GM19025 (cell line): ENCODE data around the gene JPH4.
"Not testable (repeated sequence)": the region's sequence is repeated elsewhere in the genome, so short reads cannot be mapped to it uniquely, and the experiment has no call there.

Source experiments
- ATAC-seq: cut with Tn5 transposase; IDR thresholded peaks from one replicate; pipeline ENCODE4 v1.9.1; 2021; ENCODE audit warnings: mild to moderate bottlenecking, low read depth, moderate library complexity; ENCODE audit not compliant: unreplicated experiment

Gene JPH4

GRCh38 chr14:23551266-23552028, 27.1 kb downstream of the JPH4 start, which contains the start of gene ZFHX2:
Gene ZFHX2 (minus strand): TSS chr14:23551765. CDS start chr14:23535325, 16,440 bp downstream.
- ATAC-seq: peak; percentile 42

GRCh38 chr14:23550812-23551265, 27.8 kb downstream of the JPH4 start:
- ATAC-seq: no peak

- ATAC-seq: no peak
Observed at GRCh38 chr14:23550131-23550811, 28.3 kb downstream of the JPH4 start.

GRCh38 chr14:23548351-23549318, 30.0 kb downstream of the JPH4 start:
- no peak for ATAC-seq

- no peak for ATAC-seq
Observed at GRCh38 chr14:23547924-23548323, 30.7 kb downstream of the JPH4 start.

- no peak for ATAC-seq
Observed at GRCh38 chr14:23546450-23547035, 32.0 kb downstream of the JPH4 start.

- no peak for ATAC-seq
Observed at GRCh38 chr14:23545740-23546365, 32.7 kb downstream of the JPH4 start.

GRCh38 chr14:23544511-23545447, 33.8 kb downstream of the JPH4 start:
- no peak for ATAC-seq

- no peak for ATAC-seq
Observed at GRCh38 chr14:23543403-23543802, 35.2 kb downstream of the JPH4 start.

- ATAC-seq: no peak
Observed at GRCh38 chr14:23542261-23542660, 36.3 kb downstream of the JPH4 start.

GRCh38 chr14:23540141-23540469, 38.5 kb downstream of the JPH4 start:
- ATAC-seq: no peak

GRCh38 chr14:23539248-23540140, 39.1 kb downstream of the JPH4 start:
- ATAC-seq: no peak

- no peak for ATAC-seq
Observed at GRCh38 chr14:23538785-23539184, 39.8 kb downstream of the JPH4 start.

GRCh38 chr14:23538050-23538718, 40.4 kb downstream of the JPH4 start:
- ATAC-seq: no peak

- no peak for ATAC-seq
Observed at GRCh38 chr14:23537351-23538049, 41.1 kb downstream of the JPH4 start.

- ATAC-seq: not testable (repeated sequence)
Observed at GRCh38 chr14:23536906-23537305, 41.7 kb downstream of the JPH4 start.

GRCh38 chr14:23536494-23536893, 42.1 kb downstream of the JPH4 start:
- no peak for ATAC-seq
